Subcutaneous adipose tissue (tissue), 4 donors: ENCODE results near the gene FCHO1. TPM values are rescaled to one million over a fixed set of nuclear protein-coding genes. Genes with fewer than 3 reads are reported as not detected.

ENCODE experiments used
- total RNA-seq, 4 donors: library from RNA; depleted of rRNA; stranded (reverse); fragments of >200 nt; gene quantifications; one replicate each; pipeline ENCODE4 v1.1.0, GENCODE V29; 2016
- TF ChIP-seq, protein P1 (sequence below): fragments of 450-650 bp; IDR thresholded peaks from one replicate; pipeline ENCODE4 v1.5.1; 2016; ENCODE audit warnings: low read depth, mild to moderate bottlenecking, control low read depth, antibody characterized with exemption, moderate library complexity

Gene FCHO1
- total RNA-seq, 4 donors from 2014 or later = 2.1 to 5.1 (median 3.9) TPM

GRCh38 chr19:17749912-17750317, 1.4 kb upstream of the FCHO1 start:
- TF ChIP-seq, protein P1, sequence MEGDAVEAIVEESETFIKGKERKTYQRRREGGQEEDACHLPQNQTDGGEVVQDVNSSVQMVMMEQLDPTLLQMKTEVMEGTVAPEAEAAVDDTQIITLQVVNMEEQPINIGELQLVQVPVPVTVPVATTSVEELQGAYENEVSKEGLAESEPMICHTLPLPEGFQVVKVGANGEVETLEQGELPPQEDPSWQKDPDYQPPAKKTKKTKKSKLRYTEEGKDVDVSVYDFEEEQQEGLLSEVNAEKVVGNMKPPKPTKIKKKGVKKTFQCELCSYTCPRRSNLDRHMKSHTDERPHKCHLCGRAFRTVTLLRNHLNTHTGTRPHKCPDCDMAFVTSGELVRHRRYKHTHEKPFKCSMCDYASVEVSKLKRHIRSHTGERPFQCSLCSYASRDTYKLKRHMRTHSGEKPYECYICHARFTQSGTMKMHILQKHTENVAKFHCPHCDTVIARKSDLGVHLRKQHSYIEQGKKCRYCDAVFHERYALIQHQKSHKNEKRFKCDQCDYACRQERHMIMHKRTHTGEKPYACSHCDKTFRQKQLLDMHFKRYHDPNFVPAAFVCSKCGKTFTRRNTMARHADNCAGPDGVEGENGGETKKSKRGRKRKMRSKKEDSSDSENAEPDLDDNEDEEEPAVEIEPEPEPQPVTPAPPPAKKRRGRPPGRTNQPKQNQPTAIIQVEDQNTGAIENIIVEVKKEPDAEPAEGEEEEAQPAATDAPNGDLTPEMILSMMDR = no peak

DNA sequence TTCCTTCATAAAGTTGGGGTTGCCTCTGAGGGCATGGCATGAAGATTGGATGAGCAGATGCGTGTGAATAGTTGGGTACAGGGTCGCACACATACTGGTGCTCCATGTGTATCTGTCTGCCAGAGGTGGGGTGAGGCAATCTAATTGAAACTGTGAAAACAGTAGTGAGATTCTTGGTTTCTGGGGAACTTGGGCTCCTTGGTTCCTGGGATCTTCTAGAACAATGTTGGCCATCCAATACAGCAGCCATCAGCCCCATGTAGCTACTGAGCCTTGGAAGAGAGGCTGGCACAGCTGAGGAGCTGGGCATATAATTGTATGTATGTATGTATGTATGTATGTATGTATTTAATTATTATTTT, 616 bp downstream of the FCHO1 start:
- TF ChIP-seq, protein P1 = no peak

DNA sequence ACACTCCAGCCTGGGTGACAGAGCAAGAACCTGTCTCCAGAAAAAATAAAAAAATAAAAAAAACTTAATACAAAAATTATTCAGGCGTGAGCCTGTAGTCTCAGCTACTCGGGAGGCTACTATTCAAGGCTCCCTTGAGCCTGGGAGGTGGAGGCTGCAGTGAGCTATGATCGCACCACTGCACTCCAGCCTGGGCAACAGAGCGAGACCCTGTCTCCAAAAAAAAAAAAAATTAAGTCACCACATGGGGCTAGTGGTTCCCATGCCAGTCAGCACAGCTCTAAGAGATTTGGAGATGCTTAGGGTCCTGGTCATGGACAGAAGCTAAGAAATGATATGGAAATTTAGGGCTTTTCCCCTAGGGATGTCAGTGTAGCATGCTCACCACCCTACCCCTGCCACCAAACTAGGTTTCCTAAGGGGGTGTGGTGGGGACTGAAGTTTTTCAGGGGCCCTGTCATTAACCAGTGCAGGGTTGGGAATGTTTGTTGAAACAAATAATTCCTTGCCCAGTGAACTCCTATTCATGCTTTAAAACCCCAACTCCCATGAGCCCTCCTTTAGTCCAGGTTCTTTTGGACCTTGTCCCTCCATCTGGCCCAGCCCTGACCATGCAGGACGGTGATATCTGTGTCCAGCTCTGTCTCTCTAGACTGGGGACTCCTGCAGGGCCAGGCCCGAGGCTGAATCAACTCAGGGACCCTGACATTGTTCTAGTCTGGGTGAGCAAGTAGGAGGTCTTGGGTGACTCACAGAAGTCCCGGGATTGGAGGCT, 1.8 kb downstream of the FCHO1 start:
- TF ChIP-seq, protein P1 = no peak

DNA sequence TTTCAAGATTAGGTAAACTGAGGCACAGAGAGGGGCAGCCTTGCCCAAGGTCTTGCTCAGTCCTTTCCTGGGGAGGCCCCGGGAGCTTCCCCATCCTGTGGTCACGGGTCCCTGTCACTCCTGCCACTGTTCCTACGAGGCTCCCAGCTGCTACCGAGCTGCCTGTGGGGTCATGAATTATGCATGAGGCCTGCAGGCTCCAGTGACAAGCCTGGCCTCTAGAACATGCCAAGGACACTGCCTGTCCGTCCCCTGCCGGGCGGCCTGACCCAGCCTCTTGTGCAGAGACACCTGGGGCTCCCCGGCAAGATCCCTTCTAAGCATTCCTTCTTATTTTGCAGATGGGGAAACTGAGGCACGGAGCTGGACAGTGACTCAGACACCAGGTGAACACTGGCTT, 2.7 kb downstream of the FCHO1 start:
- TF ChIP-seq, protein P1 = no peak

- TF ChIP-seq, protein P1 = no peak
Measured at GRCh38 chr19:17754634-17755442, 3.6 kb downstream of the FCHO1 start.

- TF ChIP-seq, protein P1 = no peak
Measured at GRCh38 chr19:17755443-17755890, 4.2 kb downstream of the FCHO1 start.

GRCh38 chr19:17755977-17756670, 4.8 kb downstream of the FCHO1 start:
- TF ChIP-seq, protein P1 = no peak
